Fibroblast of pulmonary artery (primary cell): ENCODE data around the gene SHISA7.

ENCODE experiments used
- DNase-seq: peaks from one replicate; pipeline ENCODE4 v3.0.0-alpha.2; 2010; ENCODE audit warnings: low read depth
- H3K4me3 ChIP-seq: replicated peaks from 2 replicates; pipeline ENCODE4 v1.5.1; 2011; ENCODE audit warnings: low read depth, mild to moderate bottlenecking, control low read depth, low read length, moderate library complexity
- TF ChIP-seq, protein P1 (sequence below): IDR thresholded peaks from 2 replicates; pipeline ENCODE4 v1.5.1; 2011; ENCODE audit warnings: mild to moderate bottlenecking, control low read depth, low read length, inconsistent platforms; ENCODE audit errors: missing control alignments

Gene SHISA7

DNA sequence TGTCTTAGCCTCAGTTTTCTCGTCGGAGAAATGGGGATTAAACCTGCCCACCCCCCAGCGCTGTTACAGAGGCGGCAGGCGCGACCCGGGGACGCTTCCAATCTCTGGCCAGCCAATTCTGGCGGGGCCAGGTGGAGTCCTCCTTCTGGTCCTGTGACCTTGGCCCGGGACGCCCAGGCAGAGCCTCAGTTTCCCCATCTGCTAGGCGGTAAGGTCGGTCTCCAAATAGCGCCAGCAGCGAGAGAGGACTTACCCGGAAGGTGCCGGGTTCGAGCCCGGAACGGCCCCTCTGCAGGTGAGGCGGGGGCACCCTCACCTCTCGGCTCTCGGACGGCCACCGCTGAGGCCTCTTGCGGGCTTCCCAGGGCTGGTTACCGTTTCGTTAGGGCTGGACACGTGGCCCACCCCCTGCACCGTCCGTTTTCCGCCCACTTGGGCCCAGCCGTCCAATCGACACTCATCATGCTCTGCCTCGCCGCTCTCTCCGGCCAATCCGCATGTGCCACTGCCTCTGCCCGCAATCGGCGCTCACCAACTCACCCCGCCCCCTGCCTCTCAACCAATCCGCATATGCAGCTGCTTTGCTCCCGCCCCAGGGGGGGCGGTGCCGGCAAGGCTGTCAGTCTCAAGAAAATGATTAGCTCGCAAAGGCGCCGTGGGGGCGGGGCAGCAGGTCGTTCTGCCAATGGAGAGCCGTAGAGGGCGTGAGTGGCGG, 18.3 kb upstream of the SHISA7 start, which contains the start of gene ISOC2:
Gene ISOC2 (minus strand): TSS at position 384 of the 715 bp plus-strand sequence. CDS start 5,156 bp downstream, outside the sequence.
- peak; percentile 100 for DNase-seq
- H3K4me3 ChIP-seq = peak within 1 kb of the TSS; percentile 92
- TF ChIP-seq, protein P1, sequence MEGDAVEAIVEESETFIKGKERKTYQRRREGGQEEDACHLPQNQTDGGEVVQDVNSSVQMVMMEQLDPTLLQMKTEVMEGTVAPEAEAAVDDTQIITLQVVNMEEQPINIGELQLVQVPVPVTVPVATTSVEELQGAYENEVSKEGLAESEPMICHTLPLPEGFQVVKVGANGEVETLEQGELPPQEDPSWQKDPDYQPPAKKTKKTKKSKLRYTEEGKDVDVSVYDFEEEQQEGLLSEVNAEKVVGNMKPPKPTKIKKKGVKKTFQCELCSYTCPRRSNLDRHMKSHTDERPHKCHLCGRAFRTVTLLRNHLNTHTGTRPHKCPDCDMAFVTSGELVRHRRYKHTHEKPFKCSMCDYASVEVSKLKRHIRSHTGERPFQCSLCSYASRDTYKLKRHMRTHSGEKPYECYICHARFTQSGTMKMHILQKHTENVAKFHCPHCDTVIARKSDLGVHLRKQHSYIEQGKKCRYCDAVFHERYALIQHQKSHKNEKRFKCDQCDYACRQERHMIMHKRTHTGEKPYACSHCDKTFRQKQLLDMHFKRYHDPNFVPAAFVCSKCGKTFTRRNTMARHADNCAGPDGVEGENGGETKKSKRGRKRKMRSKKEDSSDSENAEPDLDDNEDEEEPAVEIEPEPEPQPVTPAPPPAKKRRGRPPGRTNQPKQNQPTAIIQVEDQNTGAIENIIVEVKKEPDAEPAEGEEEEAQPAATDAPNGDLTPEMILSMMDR = no peak

DNA sequence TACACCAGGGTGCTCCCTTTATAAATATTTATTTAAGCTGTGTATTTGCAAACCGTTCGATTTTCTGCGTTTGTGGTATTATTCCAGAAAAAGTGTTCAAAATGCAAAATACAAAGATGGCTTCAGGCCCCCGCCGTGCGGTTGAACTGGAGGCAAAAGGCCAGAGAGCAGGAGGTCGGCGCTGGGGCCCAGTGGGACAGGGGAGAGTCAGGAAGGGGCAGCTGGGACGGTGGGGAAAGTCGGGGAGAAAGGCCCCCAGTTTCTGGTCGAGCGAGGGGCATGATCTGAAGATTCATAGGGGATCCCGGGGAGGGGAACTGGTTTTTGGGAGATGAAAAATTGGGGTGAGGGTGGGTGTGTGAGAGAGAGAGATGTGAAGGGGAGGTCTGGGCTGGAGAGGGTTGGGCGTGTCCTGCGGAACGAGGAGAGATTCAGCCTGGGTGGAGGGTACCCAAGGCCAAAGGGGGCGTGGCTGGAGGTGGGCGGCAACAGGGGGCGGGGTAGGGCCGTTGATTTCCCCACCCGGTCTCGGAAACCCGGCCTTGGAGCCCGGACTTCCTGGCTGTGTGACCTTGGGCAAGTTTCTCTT, 17.7 kb upstream of the SHISA7 start:
- H3K4me3 ChIP-seq = peak overlapping the region; percentile 92
- TF ChIP-seq, protein P1 = no peak
- DNase-seq = peak; percentile 92

DNA sequence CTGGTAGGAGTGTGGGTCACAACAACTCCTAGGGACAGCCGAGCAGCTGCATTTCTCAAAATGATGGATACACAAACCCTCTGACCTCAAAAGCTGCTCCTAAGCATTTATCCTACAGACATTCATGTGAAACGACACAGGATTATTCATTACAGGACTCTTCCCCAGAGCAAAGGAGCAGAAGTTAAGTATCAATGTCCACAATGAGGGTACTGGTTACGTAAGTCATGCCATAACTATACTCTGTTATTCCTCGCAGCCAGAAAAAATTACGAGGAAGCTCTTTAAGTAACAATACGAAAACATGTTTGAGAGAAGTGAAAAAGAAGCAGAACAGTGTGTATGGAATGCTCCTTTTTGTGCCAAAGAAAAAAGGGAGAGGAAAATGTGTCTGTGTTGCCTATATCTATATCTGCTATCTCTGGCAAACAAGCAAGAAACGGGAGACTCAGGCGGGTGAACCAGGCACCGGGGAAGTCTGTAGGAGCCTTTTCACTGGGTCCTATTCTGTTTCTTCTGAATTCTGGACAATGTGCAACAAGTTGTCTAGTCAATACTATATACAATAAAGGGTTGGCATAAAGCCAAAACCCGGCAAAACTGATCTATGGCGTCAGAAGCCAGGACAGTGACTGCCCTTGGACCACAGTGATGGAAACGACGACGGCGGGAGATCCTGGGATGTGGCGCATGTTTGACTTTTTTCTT, 17.0 kb upstream of the SHISA7 start:
- DNase-seq = peak; percentile 56
- TF ChIP-seq, protein P1 = no peak
- peak overlapping the region; percentile 92 for H3K4me3 ChIP-seq

DNA sequence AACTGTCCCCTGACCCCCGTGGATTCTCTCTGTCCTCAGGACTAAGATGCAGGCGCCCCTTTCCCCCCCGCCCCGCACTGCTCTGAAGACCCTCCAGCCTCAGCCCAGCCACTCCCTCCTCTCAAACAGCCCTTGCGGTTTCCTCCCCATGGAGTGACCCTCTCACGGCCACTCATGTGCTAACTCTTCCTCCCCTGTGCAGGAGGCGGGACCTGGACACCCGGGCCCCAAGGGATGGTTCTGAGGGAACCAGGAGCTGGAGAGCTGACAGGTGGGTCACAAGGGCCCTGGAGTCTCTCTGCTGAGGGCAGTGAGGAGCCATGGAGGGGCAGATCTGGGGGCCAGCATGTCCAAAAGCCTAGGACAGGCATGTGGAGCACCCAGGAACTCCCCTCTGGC, 16.4 kb upstream of the SHISA7 start:
- no peak for DNase-seq
- TF ChIP-seq, protein P1 = no peak
- H3K4me3 ChIP-seq = peak overlapping the region; percentile 92

DNA sequence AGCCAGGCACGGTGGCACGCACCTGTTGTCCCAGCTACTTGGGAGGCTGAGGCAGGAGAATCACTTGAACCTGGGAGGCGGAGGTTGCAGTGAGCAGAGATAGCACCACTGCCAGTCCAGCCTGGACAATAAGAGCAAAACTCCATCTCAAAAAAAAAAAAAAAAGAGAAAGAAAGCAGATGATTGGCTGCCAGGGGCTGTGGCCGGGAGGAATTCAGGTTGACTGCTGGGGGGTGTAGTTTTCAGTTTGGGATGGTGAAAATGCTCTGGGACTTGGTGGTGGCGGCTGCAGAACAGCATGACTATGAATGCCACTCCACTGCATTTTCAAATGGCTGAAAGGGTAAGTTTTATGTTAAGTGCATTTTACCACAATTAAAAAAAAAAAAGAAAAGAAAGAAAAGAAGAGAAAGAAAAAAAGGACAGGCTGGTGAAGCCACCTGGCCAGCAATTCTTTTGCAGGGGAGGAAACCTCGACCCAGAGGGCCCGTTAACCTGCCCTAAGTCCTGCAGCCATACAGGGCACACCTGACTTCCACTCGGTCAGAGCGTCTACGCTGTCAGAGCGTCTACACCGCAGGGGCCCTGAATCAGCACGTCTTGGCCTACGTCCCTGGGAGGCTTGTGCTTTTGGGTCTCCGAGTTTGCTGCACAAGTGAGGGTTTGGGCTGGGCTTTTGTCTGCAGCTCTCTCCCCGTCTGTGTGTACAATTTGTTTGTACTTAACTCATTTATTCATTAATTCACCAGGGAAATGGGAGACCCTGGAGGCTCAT, 14.8 kb upstream of the SHISA7 start:
- no peak overlapping the region for H3K4me3 ChIP-seq
- TF ChIP-seq, protein P1 = no peak
- DNase-seq = no peak

DNA sequence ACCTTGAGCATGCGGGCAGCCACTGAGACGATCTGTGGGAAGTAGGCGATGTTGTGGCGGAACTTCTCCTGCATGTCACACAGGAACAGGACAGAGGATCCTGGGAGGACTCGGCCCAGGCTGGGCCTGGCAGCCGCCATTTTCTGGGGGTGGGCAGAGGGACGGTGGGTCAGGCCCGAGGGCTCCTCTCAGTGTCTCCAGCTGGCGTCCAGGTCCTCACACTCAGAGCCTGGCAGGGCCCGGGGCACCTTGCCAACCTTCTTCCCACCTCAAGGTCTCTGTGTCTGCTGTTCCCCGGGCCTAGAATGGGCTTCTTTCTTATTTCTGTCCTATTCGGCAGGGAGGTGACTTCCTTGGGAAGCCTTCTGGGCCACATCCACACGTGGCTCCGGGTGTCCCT, 13.2 kb upstream of the SHISA7 start:
- TF ChIP-seq, protein P1 = no peak
- no peak overlapping the region for H3K4me3 ChIP-seq
- no peak for DNase-seq
